Measurements from ENCODE around the gene NMRK1. TPM values are rescaled to one million over a fixed set of nuclear protein-coding genes. Genes with fewer than 3 reads are reported as not detected.

Gene NMRK1
- total and polyA plus RNA-seq, 2 of the 13 experiments (the other 11 are each of a cell fraction or from before 2014, with no cell fraction given): 9.1 to 12.9 TPM

GRCh38 chr9:75087824-75088645 lies at the start of gene NMRK1, which contains the start of gene OSTF1 (continued):
- TF ChIP-seq ZBTB40 (IDR thresholded peaks at IDR 0.05): no peak
- peak; percentile 15; the same call in 1 of the 2 replicates for TF ChIP-seq ZBTB40 (CRISPR knock-in tag; IDR thresholded peaks at IDR 0.05)
- 0 out of 2 replicates have a peak, but pooled peaks have one; percentile 28 for TF ChIP-seq DNMT3B (CRISPR knock-in tag; conservative IDR thresholded peaks at IDR 0.05)
- TF ChIP-seq CBX1 (IDR thresholded peaks at IDR 0.05; ENCODE audit: low read depth): no peak
- no peak for TF ChIP-seq KAT2B (IDR thresholded peaks at IDR 0.05; ENCODE audit: borderline replicate concordance, low read depth, low read length)
- no peak for TF ChIP-seq ZNF782 (CRISPR knock-in tag; IDR thresholded peaks at IDR 0.05; ENCODE audit: borderline replicate concordance)
- peak; percentile 68; the same call in 1 of the 2 replicates for TF ChIP-seq ZHX1 (CRISPR knock-in tag; IDR thresholded peaks at IDR 0.05; ENCODE audit: low read depth)
- TF ChIP-seq FOXP1 (IDR thresholded peaks at IDR 0.05): no peak
- TF ChIP-seq FOXP1 (CRISPR knock-in tag; IDR thresholded peaks at IDR 0.05): no peak
- peak; percentile 78 for TF ChIP-seq ELF3 (CRISPR knock-in tag; IDR thresholded peaks at IDR 0.05)
- no peak for TF ChIP-seq ZBTB3 (CRISPR knock-in tag; IDR thresholded peaks at IDR 0.05; ENCODE audit: borderline replicate concordance, low read depth)
- no peak for TF ChIP-seq HOMEZ (CRISPR knock-in tag; IDR thresholded peaks at IDR 0.05; ENCODE audit: low read depth)
- TF ChIP-seq MXD3 (CRISPR knock-in tag; IDR thresholded peaks at IDR 0.05): peak; percentile 66

Measured in HepG2 (cell line).